K562 (cell line): ENCODE data around the gene PRPS2. TPM values are rescaled to one million over a fixed set of nuclear protein-coding genes. Genes with fewer than 3 reads are reported as not detected.

ENCODE experiments used
- ATAC-seq: fragments of 200-7000 bp; cut with Tn5 transposase; 3 replicates; pipeline ENCODE4 v1.9.1; 2020; ENCODE audit warnings: moderate library complexity
- BruUV-seq: library from RNA; stranded (reverse); fragments of 400-500 nt; replicated peaks from 2 replicates; lab custom pipeline; 2021; lab: Mats Ljungman, UMichigan
- CTCF ChIA-PET: fragments of 300-600 bp; formaldehyde crosslinking; extraction: SDS; loops from one replicate; lab custom pipeline; 2021; ENCODE audit warnings: low intra/inter-chr PET ratio; lab: Yijun Ruan, JAX
- POLR2A ChIA-PET: fragments of 300-600, 350-650 bp; sonication (Branson Sonifier 250); formaldehyde crosslinking; extraction: SDS; loops from one replicate; lab custom pipeline; 2021; ENCODE audit warnings: antibody characterized with exemption, inconsistent platforms; lab: Yijun Ruan, JAX
- DNase-seq, 4 experiments: peaks; one replicate each; pipeline versions ENCODE4 v3.0.0 to v3.0.0-alpha.2; 2011 to 2018; ENCODE audit warnings: low spot score in 3 of 4, mixed read lengths in 3 of 4; ENCODE audit errors: extremely low read depth in 1 of 4
- FAIRE-seq: peaks from 2 replicates; lab custom pipeline; 2011; peaks lifted over from hg19 to GRCh38; lab: Jason Lieb, UNC
- H2AFZ ChIP-seq: 2 replicates; pipeline ENCODE4 v1.6.0; 2011; ENCODE audit warnings: low read depth, low read length, control low read depth, inconsistent platforms
- H3K27ac ChIP-seq: fragments of 200-600 bp; 3 replicates; pipeline ENCODE4 v1.8.0; 2011; ENCODE audit warnings: low read depth, mild to moderate bottlenecking, control low read depth, inconsistent platforms, low read length, moderate library complexity, mixed read lengths; ENCODE audit errors: extremely low read depth
- H3K27me3 ChIP-seq, 2 experiments: fragments of 300-600 bp in 1 of 2; 2 replicates in 1 of 2; 3 replicates in 1 of 2; pipeline versions ENCODE4 v1.6.0 to v1.8.0; 2011; ENCODE audit warnings: inconsistent platforms in 2 of 2, low read length in 2 of 2, mild to moderate bottlenecking in 1 of 2, mixed read lengths in 1 of 2, moderate library complexity in 1 of 2; ENCODE audit not compliant: control insufficient read depth in 2 of 2, insufficient read depth in 2 of 2
- H3K36me3 ChIP-seq: fragments of 300-600 bp; 3 replicates; pipeline ENCODE4 v1.8.0; 2011; ENCODE audit warnings: mild to moderate bottlenecking, low read length, inconsistent platforms; ENCODE audit not compliant: control insufficient read depth, insufficient read depth
- H3K4me1 ChIP-seq, 2 experiments: fragments of 200-600 bp in 1 of 2; replicated peaks in 1 of 2; 2 replicates in 1 of 2; 3 replicates in 1 of 2; pipeline versions ENCODE4 v1.5.1 to v1.8.0; 2011; ENCODE audit warnings: inconsistent platforms in 2 of 2, low read length in 2 of 2, mild to moderate bottlenecking in 1 of 2, mixed read lengths in 1 of 2, moderate library complexity in 1 of 2; ENCODE audit not compliant: control insufficient read depth in 2 of 2, insufficient read depth in 2 of 2
- H3K4me2 ChIP-seq: 2 replicates; pipeline ENCODE4 v1.6.1; 2011; ENCODE audit warnings: low read length, control low read depth, inconsistent platforms, mixed read lengths; ENCODE audit not compliant: insufficient read depth
- H3K4me3 ChIP-seq: fragments of 200-600 bp; sonication (generic), shearing (Covaris generic); 2 replicates; pipeline ENCODE4 v1.5.1; 2016; ENCODE audit warnings: control low read depth, inconsistent platforms
- H3K79me2 ChIP-seq: fragments of 200-600 bp; 3 replicates; pipeline ENCODE4 v1.8.0; 2011; ENCODE audit warnings: low read length, inconsistent platforms; ENCODE audit not compliant: control insufficient read depth, insufficient read depth
- H3K9ac ChIP-seq, 2 experiments: 2 replicates each; pipeline versions ENCODE4 v1.6.0 to v1.6.1; 2011; ENCODE audit warnings: low read depth in 2 of 2, low read length in 2 of 2, control low read depth in 1 of 2, inconsistent platforms in 1 of 2, mild to moderate bottlenecking in 1 of 2, mixed read lengths in 1 of 2; ENCODE audit not compliant: insufficient read depth in 1 of 2
- H3K9me1 ChIP-seq: one replicate; pipeline ENCODE4 v1.6.0; 2011; ENCODE audit warnings: inconsistent platforms, mild to moderate bottlenecking, low read length, moderate library complexity; ENCODE audit not compliant: control insufficient read depth, insufficient read depth
- H3K9me3 ChIP-seq: replicated peaks from 2 replicates; pipeline ENCODE4 v1.5.1; 2011; ENCODE audit warnings: low read depth, low read length, inconsistent platforms; ENCODE audit not compliant: control insufficient read depth, insufficient read depth
- H4K20me1 ChIP-seq: replicated peaks from 2 replicates; pipeline ENCODE4 v1.6.1; 2011; ENCODE audit warnings: low read length, inconsistent platforms, mixed read lengths; ENCODE audit not compliant: control insufficient read depth, insufficient read depth
- ATF2 ChIP-seq: sonication (generic); formaldehyde crosslinking; IDR thresholded peaks from 2 replicates; pipeline ENCODE4 v1.8.1; 2022; ENCODE audit warnings: missing genetic modification reagents
- ATF7 ChIP-seq: fragments of 450-650 bp; IDR thresholded peaks from 2 replicates; pipeline ENCODE4 v1.7.1; 2014; ENCODE audit warnings: mild to moderate bottlenecking, moderate library complexity
- CREBBP ChIP-seq: IDR thresholded peaks from one replicate; pipeline ENCODE4 v1.6.1; 2012; ENCODE audit warnings: low read depth, mild to moderate bottlenecking, control low read depth, inconsistent platforms, low read length
- NR2F6 ChIP-seq: fragments of 450-650 bp; formaldehyde crosslinking; IDR thresholded peaks from 2 replicates; pipeline ENCODE4 v1.4.0; 2020; ENCODE audit warnings: mild to moderate bottlenecking
- STAG1 ChIP-seq: sonication (generic); formaldehyde crosslinking; IDR thresholded peaks from 2 replicates; pipeline ENCODE4 v1.5.0; 2020; ENCODE audit warnings: missing genetic modification reagents, borderline replicate concordance
- TFAM ChIP-seq: fragments of 250-450 bp; sonication (Bioruptor Pico); conservative IDR thresholded peaks from 2 replicates; pipeline ENCODE4 v1.5.0; 2021; ENCODE audit warnings: mild to moderate bottlenecking, moderate library complexity
- ZFP36 ChIP-seq: fragments of 150-350 bp; IDR thresholded peaks from 2 replicates; pipeline ENCODE4 v1.6.1; 2018; ENCODE audit warnings: low read length, low read depth; ENCODE audit not compliant: partially characterized antibody
- ZNF23 ChIP-seq: fragments of 250-450 bp; sonication (Bioruptor Pico); IDR thresholded peaks from 2 replicates; pipeline ENCODE4 v1.4.0; 2020; ENCODE audit warnings: mild to moderate bottlenecking
- ZNF253 ChIP-seq: fragments of 250-450 bp; sonication (Bioruptor Pico); conservative IDR thresholded peaks from 2 replicates; pipeline ENCODE4 v1.6.1; 2021; ENCODE audit warnings: mild to moderate bottlenecking
- ZNF609 ChIP-seq: sonication (generic); formaldehyde crosslinking; IDR thresholded peaks from 2 replicates; pipeline ENCODE4 v1.8.1; 2023; ENCODE audit warnings: missing genetic modification reagents, mild to moderate bottlenecking, borderline replicate concordance
- ZSCAN32 ChIP-seq: fragments of 450-650 bp; formaldehyde crosslinking; IDR thresholded peaks from 2 replicates; pipeline ENCODE4 v1.4.0; 2020; ENCODE audit warnings: mild to moderate bottlenecking, moderate library complexity
- WGBS: fragments of 100-300 bp; shearing (Covaris generic); methylation state at CpG from one replicate; pipeline ENCODE4 v1.1.6; 2016; ENCODE audit warnings: low coverage, mixed read lengths; ENCODE audit not compliant: insufficient coverage; ENCODE audit errors: missing lambda C conversion rate; 5-methylcytosine and 5-hydroxymethylcytosine counted together
- in situ Hi-C: fragments of 300-500 bp; cut with MboI; formaldehyde crosslinking; loops from 4 replicates; pipeline ENCODE4 v1.15.0; 2018; ENCODE audit warnings: inconsistent platforms, mixed read lengths
- intact Hi-C: fragments of 100-400 bp; cut with micrococcal nuclease; formaldehyde crosslinking; loops from 2 replicates; pipeline ENCODE4 v1.14.2; 2022
- polyA plus RNA-seq, 8 experiments: library from polyadenylated mRNA; depleted of rRNA in 4 of 8; stranded (reverse) in 5 of 8; unstranded in 3 of 8; fragments of >200 nt; fragmentation: Nextera tagmentation in 2 of 8; fragmentation: Illumina TruSeq in 1 of 8; extraction: Ambion mirVana in 2 of 8; extraction: Trizol in 1 of 8; gene quantifications; 2 replicates each; pipeline versions ENCODE4 v1.2.1 to v1.2.3, GENCODE V29; 2011 to 2014; ENCODE audit warnings: inconsistent platforms in 1 of 8, missing spikeins in 1 of 8
- total RNA-seq, 7 experiments: library from RNA; depleted of rRNA in 6 of 7; stranded (reverse); fragments of >200 nt in 6 of 7; fragmentation: Illumina TruSeq in 2 of 7; extraction: Trizol in 2 of 7; gene quantifications; 2 replicates each; pipeline versions ENCODE4 v1.2.1 to v1.2.3, GENCODE V29; 2011 to 2021; ENCODE audit warnings: low replicate concordance in 1 of 7

The PRPS2 gene
- total and polyA plus RNA-seq, 9 of the 15 experiments (the other 6 are each of a cell fraction or from before 2014, with no cell fraction given) = 50.3 to 85.0 (median 62.1) TPM

GRCh38 chrX:12843668-12844279 lies 52.6 kb downstream of the PRPS2 start:
- ATAC-seq = no peak
- Histone ChIP-seq H3K9me3 (no peaks in the 10 kb centered on the region), H3K27ac (no peak overlapping the region), H3K4me3 (no peak overlapping the region), H3K9me1 (no peaks in the 10 kb centered on the region), H3K79me2 (no peaks in the 10 kb centered on the region), H3K4me2 (no peak overlapping the region), H2AFZ (no peak overlapping the region), H3K27me3 (peaks cover 0 to 4% of the 10 kb centered on the region in 2 experiments; a peak in 2 of 5 replicates), H4K20me1 (no peaks in the 10 kb centered on the region), H3K9ac (no peak overlapping the region)
- no TSS peak for BruUV-seq
- ChIA-PET POLR2A (no interaction called here), CTCF (no interaction called here)
- in situ Hi-C loops = no loop called here
- DNase-seq = no peak
- no peak for FAIRE-seq
- TF ChIP-seq ATF7 = no peak
- TF ChIP-seq ZNF23 (CRISPR knock-in tag) = no peak
- no peak for TF ChIP-seq CREBBP
- no peak for TF ChIP-seq ATF2 (CRISPR knock-in tag)
- no peak for TF ChIP-seq ZFP36
- no peak for TF ChIP-seq STAG1 (CRISPR knock-in tag)
- no peak for TF ChIP-seq TFAM (CRISPR knock-in tag)
- no peak for TF ChIP-seq NR2F6
- no peak for TF ChIP-seq ZNF253 (CRISPR knock-in tag)
- no peak for TF ChIP-seq ZSCAN32 (CRISPR knock-in tag)
- TF ChIP-seq ZNF609 = no peak
- TF ChIP-seq, all 486 proteins: peak for 0
- 4% methylated on average over 6 of the region's 6 CpGs for WGBS
- no peaks in the 10 kb centered on the region for H3K36me3 ChIP-seq
- H3K4me1 ChIP-seq = no peaks in the 10 kb centered on the region
- intact Hi-C loops = no loop called here
